Endothelial cell of umbilical vein (primary cell): ENCODE measurements around the gene UBA6. TPM values are rescaled to one million over a fixed set of nuclear protein-coding genes. Genes with fewer than 3 reads are reported as not detected.

ENCODE experiments used
- BruUV-seq: library from RNA; stranded (reverse); fragments of 400-500 nt; replicated peaks from 2 replicates; lab custom pipeline; 2021; lab: Mats Ljungman, UMichigan
- CTCF ChIA-PET: fragments of 300-600, 350-600 bp; sonication (Branson Sonifier 250); formaldehyde crosslinking; loops from one replicate; lab custom pipeline; 2021; ENCODE audit warnings: antibody characterized with exemption, inconsistent platforms; lab: Charles Lee
- POLR2A ChIA-PET: fragments of 300-600, 350-600 bp; sonication (Branson Sonifier 250); formaldehyde crosslinking; loops from one replicate; lab custom pipeline; 2021; ENCODE audit warnings: antibody characterized with exemption, inconsistent platforms; lab: Charles Lee
- DNase-seq: peaks from one replicate; pipeline ENCODE4 v3.0.0-alpha.2; 2011; ENCODE audit warnings: low read depth, low spot score
- FAIRE-seq: peaks from 2 replicates; lab custom pipeline; 2011; peaks lifted over from hg19 to GRCh38; lab: Jason Lieb, UNC
- H2AFZ ChIP-seq: 2 replicates; pipeline ENCODE4 v1.6.0; 2012; ENCODE audit warnings: low read depth, low read length, control low read depth, inconsistent platforms
- H3K27ac ChIP-seq: 2 replicates; pipeline ENCODE4 v1.5.1; 2011; ENCODE audit warnings: low read depth, mild to moderate bottlenecking, control low read depth, low read length, moderate library complexity; ENCODE audit not compliant: insufficient read depth
- H3K27me3 ChIP-seq, 2 experiments: 2 replicates each; pipeline versions ENCODE4 v1.6.0 to v1.6.1; 2011; ENCODE audit warnings: low read length in 2 of 2, mixed read lengths in 1 of 2; ENCODE audit not compliant: control insufficient read depth in 2 of 2, insufficient read depth in 2 of 2
- H3K36me3 ChIP-seq, 2 experiments: 2 replicates in 1 of 2; 3 replicates in 1 of 2; pipeline ENCODE4 v1.5.1; 2011; ENCODE audit warnings: low read length in 2 of 2, mild to moderate bottlenecking in 1 of 2, moderate library complexity in 1 of 2; ENCODE audit not compliant: control insufficient read depth in 2 of 2, insufficient read depth in 2 of 2; ENCODE audit errors: extremely low read depth in 1 of 2
- H3K4me1 ChIP-seq: 3 replicates; pipeline ENCODE4 v1.5.1; 2011; ENCODE audit warnings: mild to moderate bottlenecking, low read length; ENCODE audit not compliant: control insufficient read depth, insufficient read depth; ENCODE audit errors: extremely low read depth
- H3K4me2 ChIP-seq: 2 replicates; pipeline ENCODE4 v1.6.1; 2011; ENCODE audit warnings: low read length, control low read depth, mixed read lengths; ENCODE audit not compliant: insufficient read depth
- H3K4me3 ChIP-seq, 3 experiments: fragments of 200-600 bp in 1 of 3; sonication (generic), shearing (Covaris generic) in 1 of 3; replicated peaks in 1 of 3; 2 replicates each; pipeline ENCODE4 v1.5.1; 2011 to 2016; ENCODE audit warnings: control low read depth in 3 of 3, low read length in 3 of 3, mild to moderate bottlenecking in 2 of 3, inconsistent platforms in 1 of 3, low read depth in 1 of 3, moderate library complexity in 1 of 3; ENCODE audit not compliant: insufficient read depth in 1 of 3
- H3K79me2 ChIP-seq: 2 replicates; pipeline ENCODE4 v1.6.0; 2012; ENCODE audit warnings: low read length, inconsistent platforms; ENCODE audit not compliant: control insufficient read depth, insufficient read depth
- H3K9ac ChIP-seq: replicated peaks from 2 replicates; pipeline ENCODE3; 2011; ENCODE audit warnings: low read length, control low read depth; ENCODE audit not compliant: insufficient read depth; ENCODE audit errors: extremely low read depth
- H3K9me1 ChIP-seq: replicated peaks from 3 replicates; pipeline ENCODE4 v1.6.0; 2011; ENCODE audit warnings: mild to moderate bottlenecking, low read length; ENCODE audit not compliant: control insufficient read depth, insufficient read depth; ENCODE audit errors: extremely low read depth
- H3K9me3 ChIP-seq: replicated peaks from 2 replicates; pipeline ENCODE4 v1.5.1; 2012; ENCODE audit warnings: low read length, inconsistent platforms; ENCODE audit not compliant: control insufficient read depth, insufficient read depth
- H4K20me1 ChIP-seq: replicated peaks from 2 replicates; pipeline ENCODE3; 2011; ENCODE audit warnings: mild to moderate bottlenecking, low read length; ENCODE audit not compliant: control insufficient read depth, insufficient read depth; ENCODE audit errors: extremely low read depth
- EZH2 ChIP-seq: IDR thresholded peaks from 2 replicates; pipeline ENCODE4 v1.6.1; 2012; ENCODE audit warnings: borderline replicate concordance, low read depth, mild to moderate bottlenecking, moderate library complexity, low read length, inconsistent platforms; ENCODE audit not compliant: severe bottlenecking
- FOS ChIP-seq: IDR thresholded peaks from 2 replicates; pipeline ENCODE4 v1.6.1; 2011; ENCODE audit warnings: mild to moderate bottlenecking, low read length, moderate library complexity, borderline replicate concordance; ENCODE audit not compliant: insufficient read depth
- GATA2 ChIP-seq: IDR thresholded peaks from 2 replicates; pipeline ENCODE4 v1.7.0; 2011; ENCODE audit warnings: low read depth, mild to moderate bottlenecking, moderate library complexity, mixed read lengths, low read length; ENCODE audit not compliant: insufficient read length, insufficient read depth
- JUN ChIP-seq: IDR thresholded peaks from 2 replicates; pipeline ENCODE4 v1.6.1; 2011; ENCODE audit warnings: borderline replicate concordance, low read depth; ENCODE audit not compliant: insufficient read length, insufficient read depth
- MYC ChIP-seq: IDR thresholded peaks from one replicate; pipeline ENCODE4 v1.6.1; 2011; ENCODE audit warnings: mild to moderate bottlenecking, low read depth, low read length
- POLR2A ChIP-seq: IDR thresholded peaks from 2 replicates; pipeline ENCODE4 v1.6.1; 2012; ENCODE audit warnings: low read depth, mild to moderate bottlenecking, control low read depth, low read length
- POLR2AphosphoS5 ChIP-seq: IDR thresholded peaks from 2 replicates; pipeline ENCODE4 v1.6.1; 2012; ENCODE audit warnings: low read depth, mild to moderate bottlenecking, control low read depth, low read length, moderate library complexity; ENCODE audit not compliant: insufficient read depth
- dilution Hi-C: fragments of 300-500 bp; cut with MboI; formaldehyde crosslinking; loops from one replicate; pipeline ENCODE4 v1.15.0; 2019; ENCODE audit warnings: low sequenced_read_pairs; ENCODE audit not compliant: extremely low pct_ligation_motif_present
- intact Hi-C: fragments of 100-400 bp; cut with micrococcal nuclease; formaldehyde crosslinking; loops from one replicate; pipeline ENCODE4 v1.10.0; 2022
- polyA plus RNA-seq, 4 experiments: library from polyadenylated mRNA; depleted of rRNA in 3 of 4; stranded (reverse) in 3 of 4; unstranded in 1 of 4; fragments of >200 nt; gene quantifications; 2 replicates each; pipeline versions ENCODE4 v1.2.1 to v1.2.3, GENCODE V29; 2011 to 2012; ENCODE audit warnings: missing spikeins in 1 of 4
- total RNA-seq: library from RNA; stranded (reverse); gene quantifications from 2 replicates; pipeline ENCODE4 v1.2.3, GENCODE V29; 2021
- TF ChIP-seq, protein P1 (sequence below), 2 donors: IDR thresholded peaks; 1 replicate in 1 of 2; 2 replicates in 1 of 2; pipeline ENCODE4 v1.5.1; 2011; ENCODE audit warnings: low read length in 2 of 2, mild to moderate bottlenecking in 2 of 2, moderate library complexity in 2 of 2, control low read depth in 1 of 2, inconsistent platforms in 1 of 2, low read depth in 1 of 2; ENCODE audit not compliant: insufficient read depth in 1 of 2; ENCODE audit errors: extremely low read depth in 1 of 2
- TF ChIP-seq, protein P2 (sequence below): IDR thresholded peaks from 2 replicates; pipeline ENCODE4 v1.6.1; 2011; ENCODE audit not compliant: insufficient read depth, insufficient read length

UBA6 gene
- total and polyA plus RNA-seq, 2 donors (not counting 3 experiments of a cell fraction or from before 2014, with no cell fraction given), result 30.9 to 96.4 TPM

DNA sequence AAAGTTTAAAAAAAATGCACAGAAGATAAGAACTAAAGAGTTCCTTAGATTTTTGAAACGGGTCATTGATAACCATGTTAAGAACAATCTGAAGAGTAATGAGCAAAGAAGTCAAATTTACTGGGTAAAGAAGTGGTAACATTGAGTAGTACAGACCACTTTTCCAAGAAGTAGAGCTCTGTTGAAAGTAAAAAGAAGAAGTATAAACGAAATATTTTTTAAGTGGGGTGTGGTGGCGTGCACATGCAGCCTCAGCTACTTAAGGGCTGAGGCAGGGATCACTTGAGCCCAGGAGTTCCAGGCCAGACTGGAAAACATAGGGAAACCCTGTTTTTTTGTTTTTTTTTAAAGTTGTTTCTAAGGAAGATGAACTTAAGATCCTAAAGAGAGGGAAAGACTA lies 68.5 kb downstream of the UBA6 start:
- dilution Hi-C loops, result no loop called here
- FAIRE-seq, result no peak
- Histone ChIP-seq H3K36me3 (peaks cover 0 to 18% of the 10 kb centered on the region in 2 experiments), H2AFZ (no peak overlapping the region), H4K20me1 (no peaks in the 10 kb centered on the region), H3K9me1 (no peaks in the 10 kb centered on the region), H3K9me3 (no peaks in the 10 kb centered on the region), H3K4me2 (no peak overlapping the region), H3K79me2 (no peaks in the 10 kb centered on the region), H3K27me3 (no peaks in the 10 kb centered on the region), H3K4me3 (no peak overlapping the region), H3K4me1 (no peaks in the 10 kb centered on the region), H3K9ac (no peak overlapping the region), H3K27ac (no peak overlapping the region)
- no peak for DNase-seq
- BruUV-seq, result no TSS peak
- CTCF ChIA-PET, result interaction anchor here (1.0 to 1.3 kb wide), 3 partner anchors 8 to 19 kb away, joined by 3 to 4 read pairs (median 4); no protein-coding TSS in a partner anchor
- TF ChIP-seq GATA2, result no peak
- no peak for TF ChIP-seq FOS
- TF ChIP-seq JUN, result no peak
- TF ChIP-seq, protein P1, sequence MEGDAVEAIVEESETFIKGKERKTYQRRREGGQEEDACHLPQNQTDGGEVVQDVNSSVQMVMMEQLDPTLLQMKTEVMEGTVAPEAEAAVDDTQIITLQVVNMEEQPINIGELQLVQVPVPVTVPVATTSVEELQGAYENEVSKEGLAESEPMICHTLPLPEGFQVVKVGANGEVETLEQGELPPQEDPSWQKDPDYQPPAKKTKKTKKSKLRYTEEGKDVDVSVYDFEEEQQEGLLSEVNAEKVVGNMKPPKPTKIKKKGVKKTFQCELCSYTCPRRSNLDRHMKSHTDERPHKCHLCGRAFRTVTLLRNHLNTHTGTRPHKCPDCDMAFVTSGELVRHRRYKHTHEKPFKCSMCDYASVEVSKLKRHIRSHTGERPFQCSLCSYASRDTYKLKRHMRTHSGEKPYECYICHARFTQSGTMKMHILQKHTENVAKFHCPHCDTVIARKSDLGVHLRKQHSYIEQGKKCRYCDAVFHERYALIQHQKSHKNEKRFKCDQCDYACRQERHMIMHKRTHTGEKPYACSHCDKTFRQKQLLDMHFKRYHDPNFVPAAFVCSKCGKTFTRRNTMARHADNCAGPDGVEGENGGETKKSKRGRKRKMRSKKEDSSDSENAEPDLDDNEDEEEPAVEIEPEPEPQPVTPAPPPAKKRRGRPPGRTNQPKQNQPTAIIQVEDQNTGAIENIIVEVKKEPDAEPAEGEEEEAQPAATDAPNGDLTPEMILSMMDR (IDR thresholded peaks at IDR 0.05; ENCODE audit: extremely low read depth in 1 of 2, insufficient read depth in 1 of 2, low read depth in 1 of 2, low read length in 2 of 2), result no peak
- TF ChIP-seq EZH2, result no peak
- TF ChIP-seq, protein P2, sequence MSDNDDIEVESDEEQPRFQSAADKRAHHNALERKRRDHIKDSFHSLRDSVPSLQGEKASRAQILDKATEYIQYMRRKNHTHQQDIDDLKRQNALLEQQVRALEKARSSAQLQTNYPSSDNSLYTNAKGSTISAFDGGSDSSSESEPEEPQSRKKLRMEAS, result no peak
- TF ChIP-seq MYC, result no peak
- TF ChIP-seq POLR2A, result no peak
- TF ChIP-seq POLR2AphosphoS5, result no peak
- intact Hi-C loops, result no loop called here
- POLR2A ChIA-PET, result interaction anchor here (0.7 kb wide), 1 partner anchor 19 kb away, joined by 3 read pairs; no protein-coding TSS in a partner anchor
